HG03159 (cell line): Measurements from ENCODE around the gene SMC3.

Source experiments
- ATAC-seq: cut with Tn5 transposase; IDR thresholded peaks from one replicate; pipeline ENCODE4 v1.9.1; 2021; ENCODE audit warnings: mild to moderate bottlenecking, moderate library complexity; ENCODE audit not compliant: unreplicated experiment

The SMC3 gene

GRCh38 chr10:110544958-110545537 lies 22.4 kb upstream of the SMC3 start:
- ATAC-seq, result no peak

DNA sequence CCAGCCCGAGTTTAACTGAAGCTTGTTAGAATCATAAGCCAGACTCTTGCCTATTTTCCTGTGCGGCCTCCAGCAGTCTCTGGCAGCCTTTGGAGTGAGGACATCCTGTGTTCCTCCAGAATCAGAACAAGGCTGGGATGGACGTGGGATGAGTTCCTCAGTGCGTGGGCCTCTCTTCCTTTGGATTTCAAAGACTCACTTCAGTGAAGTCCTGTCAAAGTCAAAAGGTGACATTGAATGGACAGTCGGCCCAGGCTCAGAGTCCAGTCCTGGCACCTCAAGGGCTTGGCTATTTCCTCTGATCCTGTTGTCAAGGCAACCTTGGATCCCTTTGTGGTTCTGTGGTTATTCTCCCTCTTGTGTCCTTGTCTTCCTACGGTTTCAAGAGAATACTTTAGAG lies 21.4 kb upstream of the SMC3 start:
- ATAC-seq, result no peak

DNA sequence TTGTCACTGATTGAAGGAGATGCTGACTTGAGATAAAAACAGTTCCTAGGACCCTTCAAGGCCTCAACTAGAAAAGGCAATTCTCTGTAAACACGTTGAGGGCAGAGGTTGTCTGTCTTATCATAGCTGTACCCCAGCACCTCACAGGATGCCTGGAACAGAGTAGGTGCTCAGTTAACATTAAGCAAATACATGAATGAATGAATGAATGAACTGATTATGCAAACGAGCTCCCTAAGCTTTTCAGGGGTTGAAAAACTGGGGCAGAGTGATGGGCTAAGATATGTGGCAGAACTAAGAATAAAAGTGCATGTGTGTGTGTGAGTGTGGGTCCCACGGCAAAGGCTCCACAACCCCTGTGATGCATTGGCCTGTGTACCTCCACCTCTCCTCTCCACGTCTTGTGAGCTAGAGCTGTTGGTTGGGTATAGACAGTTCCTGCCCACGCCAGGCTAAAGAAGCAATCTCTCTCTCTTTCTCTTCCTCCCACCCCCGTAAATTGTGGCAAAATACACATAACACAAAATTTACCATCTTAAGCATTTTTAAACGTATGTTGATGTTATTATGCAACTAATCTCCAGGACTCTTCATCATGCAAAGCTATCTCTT lies 20.9 kb upstream of the SMC3 start:
- no peak for ATAC-seq

DNA sequence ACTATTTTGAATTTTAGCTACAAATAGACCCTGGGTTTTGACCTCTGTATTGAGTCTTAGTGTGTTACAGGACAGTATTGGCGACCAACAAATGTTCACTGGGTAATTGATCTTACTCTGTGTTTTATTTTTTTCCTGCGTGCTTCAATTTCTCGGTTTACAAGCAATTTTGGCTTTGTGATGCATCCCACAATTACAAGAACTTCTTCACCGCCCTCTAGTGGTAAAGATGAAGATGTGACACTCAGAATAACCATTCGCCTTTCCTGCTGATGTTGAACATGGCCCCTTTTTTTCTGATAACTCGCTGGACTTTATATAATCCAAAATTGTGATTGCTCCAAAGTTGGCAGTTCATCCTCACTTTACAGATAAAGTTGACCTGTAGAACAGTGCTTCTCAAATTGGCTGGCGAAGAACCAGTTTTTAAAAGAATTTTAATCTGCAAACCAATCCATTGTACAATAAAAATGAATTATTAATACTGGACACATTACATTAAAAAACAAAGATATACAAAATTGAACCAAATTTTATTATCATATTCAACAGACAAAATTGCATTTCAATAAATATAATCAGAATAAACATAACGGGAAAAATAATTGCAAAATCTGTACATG lies 20.2 kb upstream of the SMC3 start:
- ATAC-seq, result no peak

- no peak for ATAC-seq
Observed at GRCh38 chr10:110548002-110548401, 19.5 kb upstream of the SMC3 start.

GRCh38 chr10:110549211-110549610 lies 18.3 kb upstream of the SMC3 start:
- ATAC-seq, result no peak

GRCh38 chr10:110553905-110554304 lies 13.6 kb upstream of the SMC3 start:
- no peak for ATAC-seq

GRCh38 chr10:110556296-110556695 lies 11.2 kb upstream of the SMC3 start:
- no peak for ATAC-seq

GRCh38 chr10:110556969-110557601 lies 10.4 kb upstream of the SMC3 start:
- peak; percentile 78 for ATAC-seq

DNA sequence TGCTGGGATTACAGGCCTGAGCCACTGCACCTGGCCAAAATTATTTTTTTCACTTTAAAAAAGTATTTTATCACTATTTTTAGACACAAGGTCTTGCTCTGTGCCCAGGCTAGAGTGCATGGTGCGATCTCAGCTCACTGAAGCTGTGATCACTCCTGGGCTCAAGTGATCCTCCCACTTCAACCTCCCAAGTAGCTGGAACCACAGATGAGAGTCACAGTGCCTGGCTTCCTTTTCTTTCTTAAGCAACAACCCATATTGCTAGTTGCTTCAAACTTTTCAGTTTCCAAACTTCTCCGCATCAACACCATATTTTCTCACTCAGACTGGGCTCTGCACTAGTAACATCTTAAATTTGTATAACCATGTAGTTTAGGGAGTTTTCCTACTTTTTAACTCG lies 9.5 kb upstream of the SMC3 start:
- no peak for ATAC-seq

DNA sequence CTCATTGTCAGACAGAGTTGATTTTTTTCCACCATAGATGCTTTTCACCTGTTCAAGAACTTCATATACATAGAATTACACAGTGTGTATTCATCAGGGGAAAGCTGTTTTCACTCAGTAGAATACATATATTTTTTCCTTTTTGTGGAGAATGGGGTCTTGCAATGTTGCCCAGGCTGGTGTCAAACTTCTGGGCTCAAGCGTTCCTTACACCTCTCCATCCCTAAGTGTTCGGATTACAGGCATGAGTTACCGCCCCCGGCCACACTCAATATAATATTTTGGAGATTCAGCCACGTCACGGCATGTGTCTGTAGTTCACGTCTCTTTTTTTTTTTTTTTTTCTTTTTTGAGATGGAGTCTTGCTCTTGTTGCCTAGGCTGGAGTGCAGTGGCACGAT lies 7.5 kb upstream of the SMC3 start:
- ATAC-seq, result no peak

GRCh38 chr10:110561292-110561691 lies 6.2 kb upstream of the SMC3 start:
- no peak for ATAC-seq

GRCh38 chr10:110562348-110562747 lies 5.1 kb upstream of the SMC3 start:
- ATAC-seq, result no peak

GRCh38 chr10:110563132-110563531 lies 4.4 kb upstream of the SMC3 start:
- ATAC-seq, result no peak

DNA sequence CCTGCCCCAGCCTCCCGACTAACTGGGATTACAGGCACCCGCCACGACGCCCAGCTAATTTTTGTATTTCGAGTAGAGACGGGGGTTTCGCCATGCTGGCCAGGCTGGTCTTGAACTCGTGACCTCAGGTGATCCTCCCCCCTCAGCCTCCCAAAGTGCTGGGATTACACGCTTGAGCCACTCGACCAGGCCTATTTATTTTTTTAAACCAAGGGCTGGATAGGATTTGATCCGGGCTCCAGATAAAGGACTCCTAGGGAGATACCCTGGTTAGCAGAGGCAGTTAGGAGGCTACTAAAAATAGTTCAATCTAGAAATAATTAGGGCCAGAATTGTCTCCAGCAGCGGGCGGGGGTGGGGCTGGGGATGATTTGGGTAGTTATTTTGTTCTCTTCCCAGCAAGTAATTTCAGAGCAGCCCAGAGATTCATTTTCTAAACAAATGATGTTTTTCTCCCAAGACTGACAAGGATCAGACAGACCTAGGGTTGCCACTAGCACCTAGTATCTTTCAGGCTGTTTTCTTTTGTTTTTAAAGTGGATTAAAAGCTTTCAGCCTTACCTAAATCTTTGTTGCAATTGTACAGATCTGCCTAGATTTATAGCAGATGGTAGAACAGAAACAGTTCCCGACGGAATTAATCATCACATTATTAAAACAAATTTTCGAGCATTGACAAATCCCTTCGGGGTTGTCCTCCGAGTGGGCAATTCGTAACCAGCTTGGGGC lies 859 bp upstream of the SMC3 start:
- no peak for ATAC-seq

GRCh38 chr10:110568055-110568735 lies 700 bp downstream of the SMC3 start:
- peak; percentile 41 for ATAC-seq

DNA sequence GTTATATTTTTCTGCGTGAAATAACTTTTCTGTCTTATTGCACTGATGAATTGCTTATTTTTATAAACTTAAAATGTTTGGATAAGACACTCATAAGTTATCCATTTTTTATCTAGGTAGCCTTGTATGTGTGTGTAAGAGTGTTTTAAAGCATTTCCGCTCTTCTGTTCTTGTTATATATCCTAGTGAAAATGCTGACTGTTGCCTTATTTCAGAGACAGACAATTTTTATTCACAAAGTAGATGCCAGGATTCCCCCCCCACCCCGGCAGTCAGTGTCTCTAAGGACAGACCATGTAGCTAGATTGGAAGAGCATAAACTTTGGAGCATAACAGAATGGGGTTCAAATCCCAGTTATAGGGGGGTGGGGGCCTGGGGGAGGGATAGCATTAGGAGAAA lies 1.6 kb downstream of the SMC3 start:
- no peak for ATAC-seq

GRCh38 chr10:110569736-110570135 lies 2.2 kb downstream of the SMC3 start:
- ATAC-seq, result no peak

GRCh38 chr10:110571093-110571743 lies 3.7 kb downstream of the SMC3 start:
- ATAC-seq, result no peak

DNA sequence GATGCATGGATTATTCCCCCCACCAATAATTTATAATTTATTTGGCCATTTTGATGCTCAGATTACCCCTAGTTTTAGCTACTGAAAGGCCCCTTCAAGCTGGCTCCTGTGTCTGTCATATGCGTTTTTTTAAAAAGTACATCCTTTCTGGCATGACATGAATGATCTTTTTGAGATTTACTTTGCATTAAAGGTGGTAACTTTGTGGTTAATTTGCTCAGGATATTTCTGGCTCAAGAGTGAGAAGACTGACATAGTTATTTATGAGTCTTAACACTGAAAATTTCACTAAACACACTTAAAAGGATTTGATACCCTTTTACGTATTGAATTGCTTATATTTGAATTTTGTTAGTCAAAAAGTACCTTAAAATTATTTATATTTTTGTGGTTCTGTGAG lies 5.4 kb downstream of the SMC3 start:
- no peak for ATAC-seq
